ENCODE measurements around the gene BCKDHB. TPM values are rescaled to one million over a fixed set of nuclear protein-coding genes. Genes with fewer than 3 reads are reported as not detected.
A peak's percentile ranks its signal among the peaks of the same experiment; 100 is the strongest.

BCKDHB gene
- total and polyA plus RNA-seq, 5 donors from 2014 or later, result 15.2 to 28.7 (median 23.1) TPM

DNA sequence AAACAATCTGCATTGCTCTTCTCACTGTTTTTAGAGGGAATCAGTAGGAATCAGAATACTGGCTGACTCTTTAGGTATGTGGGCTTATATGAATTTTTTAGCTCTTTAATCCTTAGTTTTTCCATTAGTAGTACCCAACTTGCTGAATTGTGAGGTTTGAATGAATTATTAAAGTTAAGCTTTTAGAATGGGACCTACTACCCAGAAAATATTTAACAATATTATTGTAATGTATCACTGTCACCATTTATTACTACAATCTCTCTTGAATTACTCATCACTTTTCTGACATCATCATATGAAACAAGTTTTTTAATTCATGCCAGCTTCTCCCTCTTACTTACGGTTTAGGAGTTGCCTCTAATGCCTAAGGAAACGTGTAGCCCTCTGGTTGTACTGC is 212.7 kb downstream of the BCKDHB start:
- Histone ChIP-seq H3K27ac (ENCODE audit: insufficient read depth, low read length, poor library complexity, severe bottlenecking) (no peak overlapping the region), H3K9me3 (ENCODE audit: control insufficient read depth in 2 of 2, low read length in 2 of 2) (no peaks in the 10 kb centered on the region), H3K36me3 (ENCODE audit: control insufficient read depth, insufficient read depth, low read length) (no peaks in the 10 kb centered on the region), H3K27me3 (ENCODE audit: control insufficient read depth, insufficient read depth, low read length) (no peaks in the 10 kb centered on the region), H3K4me3 (ENCODE audit: low read depth, low read length) (no peak overlapping the region), H3K4me1 (ENCODE audit: control insufficient read depth, insufficient read depth, low read length, poor library complexity, severe bottlenecking) (no peaks in the 10 kb centered on the region)
- Mint-ChIP-seq H3K27ac (no peak overlapping the region), H3K9me3 (peaks cover 0 to 4% (median 0%) of the 10 kb centered on the region in 7 donors), H3K27me3 (no peaks in the 10 kb centered on the region), H3K36me3 (peaks cover 3% of the 10 kb centered on the region), H3K4me3 (no peak overlapping the region), H3K4me1 (peaks cover 0 to 1% (median 0%) of the 10 kb centered on the region in 4 donors)
- DNase-seq, result no peak
- no peak for ATAC-seq (ENCODE audit: low read depth in 2 of 2)

DNA sequence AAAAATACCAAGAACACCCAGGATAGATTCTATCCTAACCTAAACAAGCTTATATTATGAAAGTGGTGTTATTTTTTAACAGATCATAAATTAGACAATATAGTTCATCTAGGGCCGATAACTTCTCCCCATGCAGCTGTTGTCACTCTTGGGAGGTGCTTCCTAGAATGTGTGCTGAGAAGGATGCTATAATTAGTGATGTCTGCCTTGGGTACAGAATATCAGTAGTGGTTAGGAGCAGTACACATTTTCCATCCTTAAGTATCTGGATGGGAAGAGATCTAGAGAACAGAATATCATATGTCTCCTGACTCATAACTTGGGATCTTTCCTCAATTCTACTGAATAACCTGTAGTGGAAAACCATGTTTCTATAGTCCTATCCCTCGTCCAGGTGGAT is 214.5 kb downstream of the BCKDHB start:
- no peak overlapping the region for H3K4me3 Mint-ChIP-seq
- DNase-seq, result no peak

DNA sequence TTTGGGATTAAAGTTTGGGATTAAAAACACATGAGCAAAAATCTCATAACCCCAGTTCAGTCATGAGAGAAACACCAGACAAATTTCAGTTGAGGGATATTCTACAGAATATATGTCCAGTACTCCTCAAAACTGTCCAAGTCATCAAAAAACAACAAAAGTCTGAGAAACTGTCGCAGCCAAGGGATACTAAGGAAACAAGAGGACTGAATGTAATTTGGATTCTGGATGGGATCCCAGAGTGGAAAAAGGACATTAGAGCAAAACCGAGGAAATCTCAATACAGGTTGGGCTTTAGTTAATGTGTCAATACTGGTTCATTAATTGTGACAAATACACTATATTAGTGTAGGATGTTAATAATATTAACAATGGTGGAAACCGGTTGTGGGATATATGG is 219.3 kb downstream of the BCKDHB start:
- no peaks in the 10 kb centered on the region for H3K9me3 ChIP-seq (ENCODE audit: control insufficient read depth in 2 of 2, low read length in 2 of 2)
- H3K27ac ChIP-seq (ENCODE audit: insufficient read depth, low read length, poor library complexity, severe bottlenecking), result no peak overlapping the region
- no peaks in the 10 kb centered on the region for H3K36me3 ChIP-seq (ENCODE audit: control insufficient read depth, insufficient read depth, low read length)
- Mint-ChIP-seq H3K36me3 (peaks cover 9% of the 10 kb centered on the region), H3K27ac (no peak overlapping the region), H3K27me3 (no peaks in the 10 kb centered on the region), H3K9me3 (peaks cover 0 to 4% (median 0%) of the 10 kb centered on the region in 7 donors), H3K4me3 (no peak overlapping the region), H3K4me1 (peaks cover 0 to 8% (median 0%) of the 10 kb centered on the region in 4 donors)
- H3K4me3 ChIP-seq (ENCODE audit: low read depth, low read length), result no peak overlapping the region
- no peaks in the 10 kb centered on the region for H3K27me3 ChIP-seq (ENCODE audit: control insufficient read depth, insufficient read depth, low read length)
- DNase-seq, result no peak
- no peak for ATAC-seq (ENCODE audit: low read depth in 2 of 2)
- no peaks in the 10 kb centered on the region for H3K4me1 ChIP-seq (ENCODE audit: control insufficient read depth, insufficient read depth, low read length, poor library complexity, severe bottlenecking)

More for the DNA sequence above, 214.5 kb downstream of the BCKDHB start:
- no peak overlapping the region for H3K27ac ChIP-seq (ENCODE audit: insufficient read depth, low read length, poor library complexity, severe bottlenecking)
- Mint-ChIP-seq H3K36me3 (no peaks in the 10 kb centered on the region), H3K27ac (no peak overlapping the region), H3K9me3 (peaks cover 0 to 4% (median 0%) of the 10 kb centered on the region in 7 donors), H3K4me1 (peaks cover 0 to 1% (median 0%) of the 10 kb centered on the region in 4 donors), H3K27me3 (no peaks in the 10 kb centered on the region)
- no peaks in the 10 kb centered on the region for H3K9me3 ChIP-seq (ENCODE audit: control insufficient read depth in 2 of 2, low read length in 2 of 2)
- no peak overlapping the region for H3K4me3 ChIP-seq (ENCODE audit: low read depth, low read length)
- H3K4me1 ChIP-seq (ENCODE audit: control insufficient read depth, insufficient read depth, low read length, poor library complexity, severe bottlenecking), result no peaks in the 10 kb centered on the region
- no peaks in the 10 kb centered on the region for H3K36me3 ChIP-seq (ENCODE audit: control insufficient read depth, insufficient read depth, low read length)
- no peak for ATAC-seq (ENCODE audit: low read depth in 2 of 2)
- no peaks in the 10 kb centered on the region for H3K27me3 ChIP-seq (ENCODE audit: control insufficient read depth, insufficient read depth, low read length)

GRCh38 chr6:80328652-80329051 is 222.2 kb downstream of the BCKDHB start:
- no peaks in the 10 kb centered on the region for H3K36me3 ChIP-seq (ENCODE audit: control insufficient read depth, insufficient read depth, low read length)
- H3K27me3 ChIP-seq (ENCODE audit: control insufficient read depth, insufficient read depth, low read length), result no peaks in the 10 kb centered on the region
- no peak overlapping the region for H3K27ac ChIP-seq (ENCODE audit: insufficient read depth, low read length, poor library complexity, severe bottlenecking)
- DNase-seq (no peak), ATAC-seq (ENCODE audit: low read depth in 2 of 2) (no peak)
- H3K9me3 Mint-ChIP-seq, result no peaks in the 10 kb centered on the region
- H3K27me3 Mint-ChIP-seq, result no peaks in the 10 kb centered on the region
- H3K9me3 ChIP-seq (ENCODE audit: control insufficient read depth in 2 of 2, low read length in 2 of 2), result no peaks in the 10 kb centered on the region
- H3K4me1 Mint-ChIP-seq, result peaks cover 0 to 6% (median 0%) of the 10 kb centered on the region in 4 donors
- H3K36me3 Mint-ChIP-seq, result peaks cover 9% of the 10 kb centered on the region
- no peak overlapping the region for H3K4me3 Mint-ChIP-seq
- no peaks in the 10 kb centered on the region for H3K4me1 ChIP-seq (ENCODE audit: control insufficient read depth, insufficient read depth, low read length, poor library complexity, severe bottlenecking)
- no peak overlapping the region for H3K27ac Mint-ChIP-seq
- H3K4me3 ChIP-seq (ENCODE audit: low read depth, low read length), result no peak overlapping the region

DNA sequence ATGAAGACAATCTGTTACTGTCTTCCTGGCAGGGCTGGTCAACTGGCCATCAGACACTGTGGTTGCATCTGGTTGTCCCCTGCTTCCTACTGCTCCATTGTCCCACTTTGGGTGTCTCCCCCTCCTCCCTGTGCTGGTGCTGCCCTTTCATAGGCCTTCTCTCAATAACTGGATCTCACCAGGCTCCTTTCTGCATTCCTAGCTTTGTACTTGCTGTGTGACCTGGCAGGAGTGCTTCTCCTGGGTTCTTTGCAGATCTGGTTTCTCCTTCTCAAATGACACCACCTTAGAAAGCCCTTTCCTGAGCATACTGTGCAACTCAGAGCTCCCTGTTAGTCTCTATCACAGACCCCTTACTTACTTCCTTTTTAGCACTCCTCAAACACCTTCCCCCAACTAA is 223.0 kb downstream of the BCKDHB start:
- H3K36me3 Mint-ChIP-seq, result peaks cover 9% of the 10 kb centered on the region
- no peak for ATAC-seq (ENCODE audit: low read depth in 2 of 2)
- H3K4me3 ChIP-seq (ENCODE audit: low read depth, low read length), result no peak overlapping the region
- no peak for DNase-seq
- no peaks in the 10 kb centered on the region for H3K27me3 ChIP-seq (ENCODE audit: control insufficient read depth, insufficient read depth, low read length)
- H3K4me3 Mint-ChIP-seq, result no peak overlapping the region
- H3K4me1 ChIP-seq (ENCODE audit: control insufficient read depth, insufficient read depth, low read length, poor library complexity, severe bottlenecking), result no peaks in the 10 kb centered on the region
- peak overlapping the region in 1 of 3 donors; percentile 4 for H3K27ac Mint-ChIP-seq
- H3K27me3 Mint-ChIP-seq, result no peaks in the 10 kb centered on the region
- H3K27ac ChIP-seq (ENCODE audit: insufficient read depth, low read length, poor library complexity, severe bottlenecking), result no peak overlapping the region
- H3K4me1 Mint-ChIP-seq, result peaks cover 0 to 6% (median 0%) of the 10 kb centered on the region in 4 donors
- no peaks in the 10 kb centered on the region for H3K9me3 ChIP-seq (ENCODE audit: control insufficient read depth in 2 of 2, low read length in 2 of 2)
- no peaks in the 10 kb centered on the region for H3K9me3 Mint-ChIP-seq
- no peaks in the 10 kb centered on the region for H3K36me3 ChIP-seq (ENCODE audit: control insufficient read depth, insufficient read depth, low read length)

DNA sequence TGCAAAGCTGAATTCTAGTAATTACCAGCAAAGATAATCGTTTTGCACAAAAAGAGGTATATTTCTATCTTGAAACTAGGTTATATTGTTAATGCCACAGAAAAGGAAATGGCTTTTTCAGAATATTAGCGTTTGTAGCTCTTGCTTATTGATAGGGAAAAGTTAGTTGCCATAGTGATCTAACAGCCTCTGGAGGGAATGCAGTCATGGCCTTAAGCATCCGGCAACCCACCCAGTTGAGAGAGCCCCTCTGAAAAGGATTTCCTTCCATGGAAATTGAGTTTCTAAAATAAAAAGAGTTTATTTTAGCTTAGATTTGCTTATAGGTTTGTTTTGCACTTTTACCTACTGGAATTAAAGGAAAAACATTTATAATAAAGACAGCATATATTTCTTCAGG is 224.5 kb downstream of the BCKDHB start:
- H3K4me1 ChIP-seq (ENCODE audit: control insufficient read depth, insufficient read depth, low read length, poor library complexity, severe bottlenecking), result no peaks in the 10 kb centered on the region
- Mint-ChIP-seq H3K36me3 (peaks cover 9% of the 10 kb centered on the region), H3K4me1 (peaks cover 0 to 6% (median 0%) of the 10 kb centered on the region in 4 donors), H3K27ac (peak overlapping the region in 1 of 3 donors; percentile 9), H3K4me3 (no peak overlapping the region), H3K27me3 (no peaks in the 10 kb centered on the region), H3K9me3 (no peaks in the 10 kb centered on the region)
- H3K9me3 ChIP-seq (ENCODE audit: control insufficient read depth in 2 of 2, low read length in 2 of 2), result no peaks in the 10 kb centered on the region
- ATAC-seq (ENCODE audit: low read depth in 2 of 2) (no peak), DNase-seq (no peak)
- H3K36me3 ChIP-seq (ENCODE audit: control insufficient read depth, insufficient read depth, low read length), result no peaks in the 10 kb centered on the region
- H3K27ac ChIP-seq (ENCODE audit: insufficient read depth, low read length, poor library complexity, severe bottlenecking), result no peak overlapping the region
- H3K27me3 ChIP-seq (ENCODE audit: control insufficient read depth, insufficient read depth, low read length), result no peaks in the 10 kb centered on the region
- H3K4me3 ChIP-seq (ENCODE audit: low read depth, low read length), result no peak overlapping the region

GRCh38 chr6:80331522-80331921 is 225.1 kb downstream of the BCKDHB start:
- no peaks in the 10 kb centered on the region for H3K27me3 ChIP-seq (ENCODE audit: control insufficient read depth, insufficient read depth, low read length)
- H3K4me3 ChIP-seq (ENCODE audit: low read depth, low read length), result no peak overlapping the region
- ATAC-seq (ENCODE audit: low read depth in 2 of 2), result no peak
- H3K36me3 Mint-ChIP-seq, result peaks cover 6% of the 10 kb centered on the region
- H3K4me1 Mint-ChIP-seq, result peaks cover 0 to 6% (median 0%) of the 10 kb centered on the region in 4 donors
- H3K9me3 Mint-ChIP-seq, result no peaks in the 10 kb centered on the region
- no peaks in the 10 kb centered on the region for H3K4me1 ChIP-seq (ENCODE audit: control insufficient read depth, insufficient read depth, low read length, poor library complexity, severe bottlenecking)
- no peak overlapping the region for H3K27ac ChIP-seq (ENCODE audit: insufficient read depth, low read length, poor library complexity, severe bottlenecking)
- no peaks in the 10 kb centered on the region for H3K36me3 ChIP-seq (ENCODE audit: control insufficient read depth, insufficient read depth, low read length)
- no peaks in the 10 kb centered on the region for H3K27me3 Mint-ChIP-seq
- H3K27ac Mint-ChIP-seq, result no peak overlapping the region
- no peaks in the 10 kb centered on the region for H3K9me3 ChIP-seq (ENCODE audit: control insufficient read depth in 2 of 2, low read length in 2 of 2)
- no peak overlapping the region for H3K4me3 Mint-ChIP-seq
- no peak for DNase-seq

GRCh38 chr6:80331974-80332373 is 225.5 kb downstream of the BCKDHB start:
- ATAC-seq (ENCODE audit: low read depth in 2 of 2) (no peak), DNase-seq (no peak)
- H3K9me3 ChIP-seq (ENCODE audit: control insufficient read depth in 2 of 2, low read length in 2 of 2), result no peaks in the 10 kb centered on the region
- Mint-ChIP-seq H3K27ac (no peak overlapping the region), H3K27me3 (no peaks in the 10 kb centered on the region), H3K36me3 (peaks cover 5% of the 10 kb centered on the region), H3K9me3 (no peaks in the 10 kb centered on the region), H3K4me1 (peaks cover 0 to 6% (median 0%) of the 10 kb centered on the region in 4 donors), H3K4me3 (no peak overlapping the region)
- no peak overlapping the region for H3K4me3 ChIP-seq (ENCODE audit: low read depth, low read length)
- no peaks in the 10 kb centered on the region for H3K27me3 ChIP-seq (ENCODE audit: control insufficient read depth, insufficient read depth, low read length)
- H3K36me3 ChIP-seq (ENCODE audit: control insufficient read depth, insufficient read depth, low read length), result no peaks in the 10 kb centered on the region
- H3K27ac ChIP-seq (ENCODE audit: insufficient read depth, low read length, poor library complexity, severe bottlenecking), result no peak overlapping the region
- no peaks in the 10 kb centered on the region for H3K4me1 ChIP-seq (ENCODE audit: control insufficient read depth, insufficient read depth, low read length, poor library complexity, severe bottlenecking)

Data from CD4-positive, CD25-positive, alpha-beta regulatory T cell (primary cell).